Measurements from ENCODE around the gene SPATA31D3. TPM values are rescaled to one million over a fixed set of nuclear protein-coding genes. Genes with fewer than 3 reads are reported as not detected.

Gene SPATA31D3
- polyA plus RNA-seq, 3 donors: not detected

DNA sequence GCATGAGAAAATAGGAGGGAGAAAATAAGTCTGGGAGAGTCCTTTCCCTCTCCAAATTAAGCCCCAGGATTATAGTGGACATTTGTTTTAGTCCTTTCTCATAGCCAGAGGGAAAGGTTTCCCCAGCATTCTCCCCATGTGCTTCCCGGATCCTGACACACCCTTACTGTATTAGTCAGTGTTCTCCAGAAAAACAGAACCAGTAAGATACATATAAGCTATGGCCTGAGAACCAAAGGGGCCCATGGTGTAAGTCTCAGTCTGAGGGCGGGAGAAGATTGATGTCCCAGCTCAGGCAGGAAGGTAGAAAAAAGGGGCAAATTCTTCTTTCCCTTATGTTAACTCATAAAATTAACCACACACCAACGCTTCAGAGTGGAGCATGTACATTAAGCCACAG lies 40.7 kb upstream of the SPATA31D3 start:
- peak overlapping the region in 1 of 7 donors; percentile 19 for H3K27ac Mint-ChIP-seq
- TF ChIP-seq, protein P1, sequence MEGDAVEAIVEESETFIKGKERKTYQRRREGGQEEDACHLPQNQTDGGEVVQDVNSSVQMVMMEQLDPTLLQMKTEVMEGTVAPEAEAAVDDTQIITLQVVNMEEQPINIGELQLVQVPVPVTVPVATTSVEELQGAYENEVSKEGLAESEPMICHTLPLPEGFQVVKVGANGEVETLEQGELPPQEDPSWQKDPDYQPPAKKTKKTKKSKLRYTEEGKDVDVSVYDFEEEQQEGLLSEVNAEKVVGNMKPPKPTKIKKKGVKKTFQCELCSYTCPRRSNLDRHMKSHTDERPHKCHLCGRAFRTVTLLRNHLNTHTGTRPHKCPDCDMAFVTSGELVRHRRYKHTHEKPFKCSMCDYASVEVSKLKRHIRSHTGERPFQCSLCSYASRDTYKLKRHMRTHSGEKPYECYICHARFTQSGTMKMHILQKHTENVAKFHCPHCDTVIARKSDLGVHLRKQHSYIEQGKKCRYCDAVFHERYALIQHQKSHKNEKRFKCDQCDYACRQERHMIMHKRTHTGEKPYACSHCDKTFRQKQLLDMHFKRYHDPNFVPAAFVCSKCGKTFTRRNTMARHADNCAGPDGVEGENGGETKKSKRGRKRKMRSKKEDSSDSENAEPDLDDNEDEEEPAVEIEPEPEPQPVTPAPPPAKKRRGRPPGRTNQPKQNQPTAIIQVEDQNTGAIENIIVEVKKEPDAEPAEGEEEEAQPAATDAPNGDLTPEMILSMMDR (IDR thresholded peaks at IDR 0.05): no peak
- Histone ChIP-seq H3K79me2 (ENCODE audit: insufficient read depth, low read length) (no peaks in the 10 kb centered on the region), H3K4me3 (replicated peaks in 1 of 3; ENCODE audit: low read depth in 2 of 3, low read length in 3 of 3) (no peak overlapping the region), H3K4me2 (replicated peaks; ENCODE audit: extremely low read depth, low read length, poor library complexity, severe bottlenecking) (no peak overlapping the region), H3K9ac (ENCODE audit: insufficient read depth, low read length, poor library complexity, severe bottlenecking) (no peak overlapping the region), H3K27ac (ENCODE audit: low read depth in 1 of 2, low read length in 2 of 2) (no peak overlapping the region), H3K4me1 (ENCODE audit: control insufficient read depth in 1 of 2, insufficient read depth in 2 of 2, low read length in 2 of 2) (no peaks in the 10 kb centered on the region), H4K20me1 (ENCODE audit: insufficient read depth, low read length) (no peaks in the 10 kb centered on the region), H3K9me3 (replicated peaks in 1 of 2; ENCODE audit: control insufficient read depth in 1 of 2, insufficient read depth in 1 of 2, low read length in 2 of 2) (no peaks in the 10 kb centered on the region), H3K36me3 (replicated peaks in 1 of 2; ENCODE audit: control insufficient read depth in 1 of 2, insufficient read depth in 2 of 2, low read length in 2 of 2) (no peaks in the 10 kb centered on the region), H2AFZ (ENCODE audit: insufficient read depth, low read depth, low read length, poor library complexity, severe bottlenecking) (no peak overlapping the region), H3K27me3 (ENCODE audit: control insufficient read depth in 2 of 2, insufficient read depth in 2 of 2, low read length in 2 of 2) (no peaks in the 10 kb centered on the region)
- no peaks in the 10 kb centered on the region for H3K27me3 Mint-ChIP-seq (ENCODE audit: low read depth in 3 of 3)
- H3K36me3 Mint-ChIP-seq: no peaks in the 10 kb centered on the region
- peaks cover 0 to 10% (median 5%) of the 10 kb centered on the region in 7 donors for H3K9me3 Mint-ChIP-seq
- H3K4me1 Mint-ChIP-seq: no peaks in the 10 kb centered on the region
- DNase-seq: no peak
- WGBS (ENCODE audit: insufficient coverage): no CpG with 5 or more reads among the region's 3 CpGs
- H3K4me3 Mint-ChIP-seq: no peak overlapping the region
- intact Hi-C loops (cut with micrococcal nuclease): no loop called here

DNA sequence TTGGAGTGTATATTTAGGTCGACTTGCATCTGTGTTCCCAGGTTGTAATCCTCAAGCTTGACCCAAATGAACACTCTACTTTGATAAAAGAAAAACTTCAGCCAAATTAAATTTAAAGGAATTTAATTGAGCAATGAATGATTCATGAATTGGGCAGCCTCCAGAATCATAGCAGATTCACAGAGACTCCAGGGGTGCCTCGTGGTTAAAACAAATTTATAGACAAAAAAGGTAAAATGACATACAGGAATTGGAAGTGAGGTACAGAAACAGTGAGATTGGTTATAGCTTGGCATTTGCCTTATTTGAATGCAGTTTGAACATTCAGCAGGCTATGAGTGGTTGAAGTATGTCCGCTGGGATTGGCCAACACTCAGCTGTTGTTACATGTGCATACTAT lies 36.6 kb upstream of the SPATA31D3 start:
- no peak overlapping the region for H3K4me3 Mint-ChIP-seq
- no peak overlapping the region for H3K9ac ChIP-seq (ENCODE audit: insufficient read depth, low read length, poor library complexity, severe bottlenecking)
- no peak for DNase-seq
- 89% methylated on average over 1 of the region's 3 CpGs for WGBS (ENCODE audit: insufficient coverage)
- H3K4me1 Mint-ChIP-seq: no peaks in the 10 kb centered on the region
- peaks cover 0 to 2% (median 0%) of the 10 kb centered on the region in 3 donors for H3K27me3 Mint-ChIP-seq (ENCODE audit: low read depth in 3 of 3)
- no peaks in the 10 kb centered on the region for H3K27me3 ChIP-seq (ENCODE audit: control insufficient read depth in 2 of 2, insufficient read depth in 2 of 2, low read length in 2 of 2)
- no peak overlapping the region for H2AFZ ChIP-seq (ENCODE audit: insufficient read depth, low read depth, low read length, poor library complexity, severe bottlenecking)
- no peak overlapping the region for H3K4me2 ChIP-seq (replicated peaks; ENCODE audit: extremely low read depth, low read length, poor library complexity, severe bottlenecking)
- peaks cover 0 to 8% (median 5%) of the 10 kb centered on the region in 7 donors for H3K9me3 Mint-ChIP-seq
- no peaks in the 10 kb centered on the region for H3K4me1 ChIP-seq (ENCODE audit: control insufficient read depth in 1 of 2, insufficient read depth in 2 of 2, low read length in 2 of 2)
- H3K79me2 ChIP-seq (ENCODE audit: insufficient read depth, low read length): no peaks in the 10 kb centered on the region
- H3K27ac Mint-ChIP-seq: no peak overlapping the region
- no peak overlapping the region for H3K4me3 ChIP-seq (replicated peaks in 1 of 3; ENCODE audit: low read depth in 2 of 3, low read length in 3 of 3)
- H3K9me3 ChIP-seq (replicated peaks in 1 of 2; ENCODE audit: control insufficient read depth in 1 of 2, insufficient read depth in 1 of 2, low read length in 2 of 2): no peaks in the 10 kb centered on the region
- no peaks in the 10 kb centered on the region for H4K20me1 ChIP-seq (ENCODE audit: insufficient read depth, low read length)
- H3K27ac ChIP-seq (ENCODE audit: low read depth in 1 of 2, low read length in 2 of 2): no peak overlapping the region
- intact Hi-C loops (cut with micrococcal nuclease): no loop called here
- H3K36me3 Mint-ChIP-seq: no peaks in the 10 kb centered on the region
- TF ChIP-seq, protein P1 (IDR thresholded peaks at IDR 0.05): no peak
- H3K36me3 ChIP-seq (replicated peaks in 1 of 2; ENCODE audit: control insufficient read depth in 1 of 2, insufficient read depth in 2 of 2, low read length in 2 of 2): no peaks in the 10 kb centered on the region
